A549 (cell line): ENCODE results near the gene PTPRCAP.

Experiments used
- BHLHE40 ChIP-seq: IDR thresholded peaks from 2 replicates; pipeline ENCODE4 v1.6.1; 2012; ENCODE audit warnings: low read depth, low read length, inconsistent platforms
- CEBPB ChIP-seq, 2 experiments: fragments of >200 bp in 1 of 2; sonication (Bioruptor Twin) in 1 of 2; formaldehyde crosslinking in 1 of 2; IDR thresholded peaks; 2 replicates each; pipeline ENCODE4 v1.6.1; 2012 to 2016
- EP300 ChIP-seq, 2 experiments: fragments of >200 bp; sonication (Bioruptor Twin); formaldehyde crosslinking; IDR thresholded peaks; 2 replicates in 1 of 2; 3 replicates in 1 of 2; pipeline ENCODE4 v1.6.1; 2016 to 2017
- FOSL2 ChIP-seq, 2 experiments: fragments of 450-650 bp in 1 of 2; fragments of >200 bp in 1 of 2; sonication (Bioruptor Twin) in 1 of 2; formaldehyde crosslinking; IDR thresholded peaks; 2 replicates each; pipeline versions ENCODE4 v1.5.0 to v1.6.1; 2016 to 2020; ENCODE audit warnings: mild to moderate bottlenecking in 1 of 2, moderate library complexity in 1 of 2
- HOXB5 ChIP-seq: fragments of 250-450 bp; sonication (Bioruptor Pico); IDR thresholded peaks from 2 replicates; pipeline ENCODE4 v1.5.0; 2020; ENCODE audit warnings: mild to moderate bottlenecking, moderate library complexity
- JUN ChIP-seq, 2 experiments: fragments of >200 bp; sonication (Bioruptor Twin); formaldehyde crosslinking; IDR thresholded peaks; 2 replicates in 1 of 2; 3 replicates in 1 of 2; pipeline ENCODE4 v1.6.1; 2016 to 2017
- MAFK ChIP-seq: fragments of 450-650 bp; IDR thresholded peaks from 2 replicates; pipeline ENCODE4 v1.6.1; 2014; ENCODE audit not compliant: partially characterized antibody
- MAZ ChIP-seq: fragments of 150-350 bp; IDR thresholded peaks from 2 replicates; pipeline ENCODE4 v1.6.1; 2014; ENCODE audit warnings: antibody characterized with exemption, low read depth, low read length, borderline replicate concordance
- MYC ChIP-seq: IDR thresholded peaks from 2 replicates; pipeline ENCODE4 v1.6.1; 2012; ENCODE audit warnings: mild to moderate bottlenecking, inconsistent platforms, low read length, improper control_type of control experiment, borderline replicate concordance
- POLR2A ChIP-seq: IDR thresholded peaks from 2 replicates; pipeline ENCODE4 v1.6.1; 2012; ENCODE audit warnings: mild to moderate bottlenecking, low read length
- ZFP36 ChIP-seq: fragments of 450-650 bp; IDR thresholded peaks from 2 replicates; pipeline ENCODE4 v1.6.1; 2014; ENCODE audit warnings: borderline replicate concordance; ENCODE audit not compliant: partially characterized antibody
- TF ChIP-seq, protein P1 (sequence below): IDR thresholded peaks from 2 replicates; pipeline ENCODE4 v1.6.1; 2012; ENCODE audit warnings: low read depth, borderline replicate concordance
- TF ChIP-seq, protein P2 (sequence below): fragments of >200 bp; sonication (Bioruptor Twin); formaldehyde crosslinking; IDR thresholded peaks from 3 replicates; pipeline ENCODE4 v1.5.1; 2016

DNA sequence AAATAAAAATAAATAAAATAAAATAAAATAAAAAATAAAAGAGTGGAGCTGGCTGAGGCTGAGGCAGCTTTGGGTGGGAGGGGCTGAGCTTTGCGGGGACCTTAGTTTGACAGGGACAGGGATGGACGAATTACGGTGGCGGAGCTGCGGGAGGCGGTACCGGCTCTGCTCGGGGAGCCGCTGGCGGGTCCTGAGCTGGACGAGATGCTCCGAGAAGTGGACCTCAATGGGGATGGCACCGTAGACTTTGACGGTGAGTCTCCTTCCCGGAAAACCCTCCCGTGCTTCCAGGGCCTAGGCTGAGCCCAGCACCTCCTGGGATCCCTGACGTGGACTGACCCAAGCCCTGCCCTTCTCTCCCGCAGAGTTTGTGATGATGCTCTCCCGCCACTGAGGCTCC, 20.8 kb upstream of the PTPRCAP start:
- no peak for TF ChIP-seq EP300 (IDR thresholded peaks at IDR 0.05)
- TF ChIP-seq BHLHE40: no peak
- TF ChIP-seq MAZ: no peak
- TF ChIP-seq, protein P1, sequence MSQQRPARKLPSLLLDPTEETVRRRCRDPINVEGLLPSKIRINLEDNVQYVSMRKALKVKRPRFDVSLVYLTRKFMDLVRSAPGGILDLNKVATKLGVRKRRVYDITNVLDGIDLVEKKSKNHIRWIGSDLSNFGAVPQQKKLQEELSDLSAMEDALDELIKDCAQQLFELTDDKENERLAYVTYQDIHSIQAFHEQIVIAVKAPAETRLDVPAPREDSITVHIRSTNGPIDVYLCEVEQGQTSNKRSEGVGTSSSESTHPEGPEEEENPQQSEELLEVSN: no peak
- TF ChIP-seq MYC: no peak
- TF ChIP-seq, protein P2, sequence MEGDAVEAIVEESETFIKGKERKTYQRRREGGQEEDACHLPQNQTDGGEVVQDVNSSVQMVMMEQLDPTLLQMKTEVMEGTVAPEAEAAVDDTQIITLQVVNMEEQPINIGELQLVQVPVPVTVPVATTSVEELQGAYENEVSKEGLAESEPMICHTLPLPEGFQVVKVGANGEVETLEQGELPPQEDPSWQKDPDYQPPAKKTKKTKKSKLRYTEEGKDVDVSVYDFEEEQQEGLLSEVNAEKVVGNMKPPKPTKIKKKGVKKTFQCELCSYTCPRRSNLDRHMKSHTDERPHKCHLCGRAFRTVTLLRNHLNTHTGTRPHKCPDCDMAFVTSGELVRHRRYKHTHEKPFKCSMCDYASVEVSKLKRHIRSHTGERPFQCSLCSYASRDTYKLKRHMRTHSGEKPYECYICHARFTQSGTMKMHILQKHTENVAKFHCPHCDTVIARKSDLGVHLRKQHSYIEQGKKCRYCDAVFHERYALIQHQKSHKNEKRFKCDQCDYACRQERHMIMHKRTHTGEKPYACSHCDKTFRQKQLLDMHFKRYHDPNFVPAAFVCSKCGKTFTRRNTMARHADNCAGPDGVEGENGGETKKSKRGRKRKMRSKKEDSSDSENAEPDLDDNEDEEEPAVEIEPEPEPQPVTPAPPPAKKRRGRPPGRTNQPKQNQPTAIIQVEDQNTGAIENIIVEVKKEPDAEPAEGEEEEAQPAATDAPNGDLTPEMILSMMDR: no peak
- TF ChIP-seq CEBPB (IDR thresholded peaks at IDR 0.05): no peak
- no peak for TF ChIP-seq FOSL2 (IDR thresholded peaks at IDR 0.05)
- TF ChIP-seq FOSL2 (CRISPR knock-in tag; IDR thresholded peaks at IDR 0.05): no peak
- no peak for TF ChIP-seq JUN (IDR thresholded peaks at IDR 0.05)
- TF ChIP-seq POLR2A: no peak
- no peak for TF ChIP-seq HOXB5
- TF ChIP-seq MAFK: no peak
- TF ChIP-seq ZFP36: no peak
